Progenitor cell of endocrine pancreas (in vitro differentiated cells): ENCODE results near the gene LBX1. TPM values are rescaled to one million over a fixed set of nuclear protein-coding genes. Genes with fewer than 3 reads are reported as not detected.

ENCODE experiments used
- DNase-seq: peaks from one replicate; pipeline ENCODE4 v3.0.0; 2021; ENCODE audit warnings: low spot score; ENCODE audit not compliant: unreplicated experiment
- H3K27ac Mint-ChIP-seq: 2 replicates; pipeline ENCODE4 v1.8.0; 2021; ENCODE audit warnings: mild to moderate bottlenecking, moderate library complexity, mixed read lengths
- H3K27me3 Mint-ChIP-seq: 2 replicates; pipeline ENCODE4 v1.8.0; 2021; ENCODE audit warnings: mixed read lengths
- H3K36me3 Mint-ChIP-seq: 2 replicates; pipeline ENCODE4 v1.8.0; 2022; ENCODE audit warnings: mixed read lengths; ENCODE audit not compliant: insufficient read depth
- H3K4me1 Mint-ChIP-seq: 2 replicates; pipeline ENCODE4 v1.8.0; 2021; ENCODE audit warnings: low read depth, mixed read lengths
- H3K4me3 Mint-ChIP-seq: 2 replicates; pipeline ENCODE4 v1.8.0; 2021; ENCODE audit warnings: low read depth, mild to moderate bottlenecking, moderate library complexity, mixed read lengths
- H3K9me3 Mint-ChIP-seq: 2 replicates; pipeline ENCODE4 v1.8.0; 2021; ENCODE audit warnings: low read depth, mixed read lengths
- CTCF ChIP-seq: fragments of 200-600 bp; sonication (generic); IDR thresholded peaks from one replicate; pipeline ENCODE4 v1.5.0; 2021; ENCODE audit warnings: antibody characterized with exemption, mild to moderate bottlenecking; ENCODE audit not compliant: unreplicated experiment
- long read RNA-seq: library from polyadenylated mRNA; unstranded; transcript quantifications from one replicate; pipeline ENCODE4 v2.0.0, GENCODE V29; 2020
- total RNA-seq: library from RNA; stranded (reverse); gene quantifications from 2 replicates; pipeline ENCODE4 v1.2.1, GENCODE V29; 2021

LBX1 gene
- total RNA-seq = not detected in 2 replicates
- long read RNA-seq = 0 reads

- H3K4me3 Mint-ChIP-seq = no peak within 1 kb of the TSS
- H3K27ac Mint-ChIP-seq = no peak within 1 kb of the TSS
- DNase-seq = no peak
- no peaks in the 10 kb centered on the region for H3K36me3 Mint-ChIP-seq
- peaks cover 6% of the 10 kb centered on the region for H3K4me1 Mint-ChIP-seq
- H3K9me3 Mint-ChIP-seq = no peaks in the 10 kb centered on the region
- TF ChIP-seq CTCF = no peak
- H3K27me3 Mint-ChIP-seq = peaks cover 80% of the 10 kb centered on the region
Measured at GRCh38 chr10:101229266-101230182, at the start of gene LBX1. Gene LBX1, minus strand, starts transcription at chr10:101229463. Its CDS starts 648 bp downstream, at chr10:101228815.

- Mint-ChIP-seq H3K36me3 (no peaks in the 10 kb centered on the region), H3K27me3 (peaks cover 54% of the 10 kb centered on the region), H3K4me3 (no peak overlapping the region), H3K4me1 (no peaks in the 10 kb centered on the region), H3K9me3 (no peaks in the 10 kb centered on the region), H3K27ac (no peak overlapping the region)
- no peak for DNase-seq
- TF ChIP-seq CTCF = no peak
Measured at GRCh38 chr10:101273741-101274140, 44.5 kb upstream of the LBX1 start.

- Mint-ChIP-seq H3K27ac (peak overlapping the region; percentile 12), H3K36me3 (no peaks in the 10 kb centered on the region), H3K27me3 (peaks cover 54% of the 10 kb centered on the region), H3K4me1 (no peaks in the 10 kb centered on the region), H3K9me3 (no peaks in the 10 kb centered on the region), H3K4me3 (no peak overlapping the region)
- TF ChIP-seq CTCF = no peak
- no peak for DNase-seq
Measured at GRCh38 chr10:101273330-101273729, 44.1 kb upstream of the LBX1 start.

GRCh38 chr10:101272229-101272868 is 43.1 kb upstream of the LBX1 start:
- Mint-ChIP-seq H3K4me3 (no peak overlapping the region), H3K9me3 (no peaks in the 10 kb centered on the region), H3K27me3 (peaks cover 51% of the 10 kb centered on the region), H3K4me1 (no peaks in the 10 kb centered on the region), H3K27ac (peak overlapping the region; percentile 2), H3K36me3 (no peaks in the 10 kb centered on the region)
- DNase-seq = peak; percentile 57
- peak; percentile 78 for TF ChIP-seq CTCF

GRCh38 chr10:101270763-101271162 is 41.5 kb upstream of the LBX1 start:
- Mint-ChIP-seq H3K4me3 (no peak overlapping the region), H3K27me3 (peaks cover 38% of the 10 kb centered on the region), H3K9me3 (no peaks in the 10 kb centered on the region), H3K27ac (no peak overlapping the region), H3K4me1 (no peaks in the 10 kb centered on the region), H3K36me3 (no peaks in the 10 kb centered on the region)
- TF ChIP-seq CTCF = no peak
- no peak for DNase-seq
